Measurements from ENCODE around the gene QRICH2.

QRICH2 gene

GRCh38 chr17:76304226-76305134, 3.6 kb downstream of the QRICH2 start:
- peaks cover 0 to 3% of the 10 kb centered on the region in 2 donors for H3K4me1 ChIP-seq (ENCODE audit: control insufficient read depth in 2 of 2, insufficient read depth in 2 of 2, low read length in 2 of 2)
- no peaks in the 10 kb centered on the region for H3K27me3 ChIP-seq (ENCODE audit: control insufficient read depth in 2 of 2, insufficient read depth in 2 of 2, low read length in 2 of 2)
- H3K27ac ChIP-seq (ENCODE audit: low read depth in 2 of 2, low read length in 2 of 2): no peak overlapping the region

GRCh38 chr17:76297436-76297835, 10.6 kb downstream of the QRICH2 start:
- Histone ChIP-seq H3K9ac (ENCODE audit: low read depth in 1 of 2, low read length in 2 of 2) (no peak overlapping the region), H3K27me3 (ENCODE audit: control insufficient read depth in 2 of 2, insufficient read depth in 2 of 2, low read length in 2 of 2) (no peaks in the 10 kb centered on the region), H3K27ac (ENCODE audit: low read depth in 2 of 2, low read length in 2 of 2) (peak overlapping the region in 1 of 2 donors; percentile 38), H3K36me3 (ENCODE audit: control insufficient read depth in 2 of 2, insufficient read depth in 2 of 2, low read length in 2 of 2) (peaks cover 0 to 6% of the 10 kb centered on the region in 2 donors), H3K4me3 (ENCODE audit: low read length in 2 of 2) (no peak overlapping the region), H3K4me1 (ENCODE audit: control insufficient read depth in 2 of 2, insufficient read depth in 2 of 2, low read length in 2 of 2) (peaks cover 0 to 10% of the 10 kb centered on the region in 2 donors), H3K9me3 (ENCODE audit: control insufficient read depth in 2 of 2, low read length in 2 of 2) (no peaks in the 10 kb centered on the region)

More at GRCh38 chr17:76304226-76305134, 3.6 kb downstream of the QRICH2 start:
- H3K9ac ChIP-seq (ENCODE audit: low read depth in 1 of 2, low read length in 2 of 2): no peak overlapping the region
- no peak overlapping the region for H3K4me3 ChIP-seq (ENCODE audit: low read length in 2 of 2)
- H3K36me3 ChIP-seq (ENCODE audit: control insufficient read depth in 2 of 2, insufficient read depth in 2 of 2, low read length in 2 of 2): no peaks in the 10 kb centered on the region
- no peaks in the 10 kb centered on the region for H3K9me3 ChIP-seq (ENCODE audit: control insufficient read depth in 2 of 2, low read length in 2 of 2)

GRCh38 chr17:76296889-76297288, 11.2 kb downstream of the QRICH2 start:
- Histone ChIP-seq H3K27me3 (ENCODE audit: control insufficient read depth in 2 of 2, insufficient read depth in 2 of 2, low read length in 2 of 2) (no peaks in the 10 kb centered on the region), H3K36me3 (ENCODE audit: control insufficient read depth in 2 of 2, insufficient read depth in 2 of 2, low read length in 2 of 2) (peaks cover 0 to 6% of the 10 kb centered on the region in 2 donors), H3K9ac (ENCODE audit: low read depth in 1 of 2, low read length in 2 of 2) (no peak overlapping the region), H3K4me1 (ENCODE audit: control insufficient read depth in 2 of 2, insufficient read depth in 2 of 2, low read length in 2 of 2) (peaks cover 0 to 10% of the 10 kb centered on the region in 2 donors), H3K4me3 (ENCODE audit: low read length in 2 of 2) (no peak overlapping the region), H3K27ac (ENCODE audit: low read depth in 2 of 2, low read length in 2 of 2) (peak overlapping the region; percentile 5 to 67), H3K9me3 (ENCODE audit: control insufficient read depth in 2 of 2, low read length in 2 of 2) (no peaks in the 10 kb centered on the region)

GRCh38 chr17:76296186-76296585, 11.9 kb downstream of the QRICH2 start:
- Histone ChIP-seq H3K9ac (ENCODE audit: low read depth in 1 of 2, low read length in 2 of 2) (peak overlapping the region in 1 of 2 donors; percentile 6), H3K9me3 (ENCODE audit: control insufficient read depth in 2 of 2, low read length in 2 of 2) (no peaks in the 10 kb centered on the region), H3K4me3 (ENCODE audit: low read length in 2 of 2) (no peak overlapping the region), H3K36me3 (ENCODE audit: control insufficient read depth in 2 of 2, insufficient read depth in 2 of 2, low read length in 2 of 2) (peaks cover 0 to 6% of the 10 kb centered on the region in 2 donors), H3K4me1 (ENCODE audit: control insufficient read depth in 2 of 2, insufficient read depth in 2 of 2, low read length in 2 of 2) (peaks cover 0 to 10% of the 10 kb centered on the region in 2 donors), H3K27me3 (ENCODE audit: control insufficient read depth in 2 of 2, insufficient read depth in 2 of 2, low read length in 2 of 2) (no peaks in the 10 kb centered on the region), H3K27ac (ENCODE audit: low read depth in 2 of 2, low read length in 2 of 2) (peak overlapping the region; percentile 5 to 67)

- Histone ChIP-seq H3K9me3 (ENCODE audit: control insufficient read depth in 2 of 2, low read length in 2 of 2) (no peaks in the 10 kb centered on the region), H3K36me3 (ENCODE audit: control insufficient read depth in 2 of 2, insufficient read depth in 2 of 2, low read length in 2 of 2) (peaks cover 0 to 6% of the 10 kb centered on the region in 2 donors), H3K27me3 (ENCODE audit: control insufficient read depth in 2 of 2, insufficient read depth in 2 of 2, low read length in 2 of 2) (no peaks in the 10 kb centered on the region), H3K4me1 (ENCODE audit: control insufficient read depth in 2 of 2, insufficient read depth in 2 of 2, low read length in 2 of 2) (peaks cover 0 to 10% of the 10 kb centered on the region in 2 donors), H3K27ac (ENCODE audit: low read depth in 2 of 2, low read length in 2 of 2) (no peak overlapping the region), H3K9ac (ENCODE audit: low read depth in 1 of 2, low read length in 2 of 2) (no peak overlapping the region), H3K4me3 (ENCODE audit: low read length in 2 of 2) (no peak overlapping the region)
Observed at GRCh38 chr17:76293106-76293505, 15.0 kb downstream of the QRICH2 start.

- no peak overlapping the region for H3K9ac ChIP-seq (ENCODE audit: low read depth in 1 of 2, low read length in 2 of 2)
- peaks cover 0 to 10% of the 10 kb centered on the region in 2 donors for H3K4me1 ChIP-seq (ENCODE audit: control insufficient read depth in 2 of 2, insufficient read depth in 2 of 2, low read length in 2 of 2)
- H3K4me3 ChIP-seq (ENCODE audit: low read length in 2 of 2): no peak overlapping the region
- no peaks in the 10 kb centered on the region for H3K9me3 ChIP-seq (ENCODE audit: control insufficient read depth in 2 of 2, low read length in 2 of 2)
- H3K27ac ChIP-seq (ENCODE audit: low read depth in 2 of 2, low read length in 2 of 2): no peak overlapping the region
- H3K27me3 ChIP-seq (ENCODE audit: control insufficient read depth in 2 of 2, insufficient read depth in 2 of 2, low read length in 2 of 2): no peaks in the 10 kb centered on the region
- peaks cover 0 to 6% of the 10 kb centered on the region in 2 donors for H3K36me3 ChIP-seq (ENCODE audit: control insufficient read depth in 2 of 2, insufficient read depth in 2 of 2, low read length in 2 of 2)
Observed at GRCh38 chr17:76292567-76292966, 15.5 kb downstream of the QRICH2 start.

- Histone ChIP-seq H3K27ac (ENCODE audit: low read depth in 2 of 2, low read length in 2 of 2) (no peak overlapping the region), H3K9me3 (ENCODE audit: control insufficient read depth in 2 of 2, low read length in 2 of 2) (no peaks in the 10 kb centered on the region), H3K4me3 (ENCODE audit: low read length in 2 of 2) (no peak overlapping the region), H3K27me3 (ENCODE audit: control insufficient read depth in 2 of 2, insufficient read depth in 2 of 2, low read length in 2 of 2) (no peaks in the 10 kb centered on the region), H3K9ac (ENCODE audit: low read depth in 1 of 2, low read length in 2 of 2) (no peak overlapping the region), H3K36me3 (ENCODE audit: control insufficient read depth in 2 of 2, insufficient read depth in 2 of 2, low read length in 2 of 2) (no peaks in the 10 kb centered on the region), H3K4me1 (ENCODE audit: control insufficient read depth in 2 of 2, insufficient read depth in 2 of 2, low read length in 2 of 2) (peaks cover 4 to 5% of the 10 kb centered on the region in 2 donors)
Observed at GRCh38 chr17:76281573-76282371, 26.3 kb downstream of the QRICH2 start.

- no peak overlapping the region for H3K9ac ChIP-seq (ENCODE audit: low read depth in 1 of 2, low read length in 2 of 2)
- no peaks in the 10 kb centered on the region for H3K36me3 ChIP-seq (ENCODE audit: control insufficient read depth in 2 of 2, insufficient read depth in 2 of 2, low read length in 2 of 2)
- H3K9me3 ChIP-seq (ENCODE audit: control insufficient read depth in 2 of 2, low read length in 2 of 2): no peaks in the 10 kb centered on the region
- H3K27ac ChIP-seq (ENCODE audit: low read depth in 2 of 2, low read length in 2 of 2): no peak overlapping the region
- peaks cover 4 to 5% of the 10 kb centered on the region in 2 donors for H3K4me1 ChIP-seq (ENCODE audit: control insufficient read depth in 2 of 2, insufficient read depth in 2 of 2, low read length in 2 of 2)
- H3K27me3 ChIP-seq (ENCODE audit: control insufficient read depth in 2 of 2, insufficient read depth in 2 of 2, low read length in 2 of 2): no peaks in the 10 kb centered on the region
- no peak overlapping the region for H3K4me3 ChIP-seq (ENCODE audit: low read length in 2 of 2)
Observed at GRCh38 chr17:76280650-76281049, 27.4 kb downstream of the QRICH2 start.

- no peak overlapping the region for H3K27ac ChIP-seq (ENCODE audit: low read depth in 2 of 2, low read length in 2 of 2)
- H3K4me1 ChIP-seq (ENCODE audit: control insufficient read depth in 2 of 2, insufficient read depth in 2 of 2, low read length in 2 of 2): peaks cover 4 to 5% of the 10 kb centered on the region in 2 donors
- H3K9ac ChIP-seq (ENCODE audit: low read depth in 1 of 2, low read length in 2 of 2): no peak overlapping the region
- no peaks in the 10 kb centered on the region for H3K36me3 ChIP-seq (ENCODE audit: control insufficient read depth in 2 of 2, insufficient read depth in 2 of 2, low read length in 2 of 2)
- H3K27me3 ChIP-seq (ENCODE audit: control insufficient read depth in 2 of 2, insufficient read depth in 2 of 2, low read length in 2 of 2): no peaks in the 10 kb centered on the region
- no peak overlapping the region for H3K4me3 ChIP-seq (ENCODE audit: low read length in 2 of 2)
- no peaks in the 10 kb centered on the region for H3K9me3 ChIP-seq (ENCODE audit: control insufficient read depth in 2 of 2, low read length in 2 of 2)
Observed at GRCh38 chr17:76279742-76280287, 28.3 kb downstream of the QRICH2 start.
